DMS 273 treated with DMSO at 0.1 percent for 48 hours (cell line): Measurements from ENCODE around the gene EHMT1.

Experiments
- DNase-seq: peaks from one replicate; lab custom pipeline; 2025; lab: John Stamatoyannopoulos, UW

Gene EHMT1

DNA sequence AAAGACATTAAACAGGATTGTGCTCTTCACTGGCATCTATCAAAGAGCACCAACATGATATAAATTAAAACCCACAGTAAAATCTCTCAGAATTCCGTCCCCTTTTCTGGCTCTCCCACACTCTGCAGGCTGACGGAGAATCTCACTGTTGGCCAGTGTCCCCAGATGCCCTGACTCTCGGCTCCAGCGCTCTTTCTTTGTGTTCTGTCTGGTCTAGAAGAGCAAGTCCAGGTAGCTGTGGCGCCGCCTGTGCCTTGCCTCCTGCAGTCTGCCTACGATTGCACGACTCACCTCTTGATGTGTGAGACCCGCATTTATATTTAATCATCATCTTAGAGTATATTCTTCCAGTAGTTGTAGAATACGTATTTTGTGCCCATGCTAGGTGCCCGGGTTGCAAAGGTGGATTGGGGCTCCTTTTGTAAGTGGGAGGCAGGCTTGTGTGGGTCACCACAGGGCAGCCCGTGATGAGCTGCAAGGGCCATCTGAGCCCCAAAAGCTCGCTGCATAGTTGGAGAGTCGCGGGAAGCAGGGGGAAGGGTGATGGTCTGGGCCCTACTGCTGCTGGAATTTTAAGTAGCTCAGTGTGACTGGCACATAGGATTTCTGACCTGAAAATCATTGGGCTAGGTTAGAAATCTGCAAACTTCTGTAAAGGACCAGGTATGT, 55.6 kb downstream of the EHMT1 start:
- DNase-seq = no peak

DNA sequence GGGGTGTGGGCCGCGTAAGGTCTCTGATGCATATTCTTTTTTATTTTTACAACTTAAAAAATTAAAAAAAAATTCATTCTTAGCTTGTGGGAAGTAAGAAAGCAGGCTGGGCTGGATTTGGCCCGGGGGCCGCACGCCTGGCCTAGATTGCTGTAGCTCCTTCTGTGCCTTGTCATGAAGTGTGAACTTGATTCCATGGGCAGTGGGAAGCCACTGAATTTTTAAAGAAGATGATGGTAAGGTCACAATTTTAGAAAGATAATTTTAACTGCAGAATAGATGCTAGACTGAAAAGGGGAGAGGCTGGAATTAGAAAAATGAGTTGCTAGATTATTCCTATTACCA, 56.1 kb downstream of the EHMT1 start:
- no peak for DNase-seq

- no peak for DNase-seq
Observed at GRCh38 chr9:137676998-137677397, 58.2 kb downstream of the EHMT1 start.

DNA sequence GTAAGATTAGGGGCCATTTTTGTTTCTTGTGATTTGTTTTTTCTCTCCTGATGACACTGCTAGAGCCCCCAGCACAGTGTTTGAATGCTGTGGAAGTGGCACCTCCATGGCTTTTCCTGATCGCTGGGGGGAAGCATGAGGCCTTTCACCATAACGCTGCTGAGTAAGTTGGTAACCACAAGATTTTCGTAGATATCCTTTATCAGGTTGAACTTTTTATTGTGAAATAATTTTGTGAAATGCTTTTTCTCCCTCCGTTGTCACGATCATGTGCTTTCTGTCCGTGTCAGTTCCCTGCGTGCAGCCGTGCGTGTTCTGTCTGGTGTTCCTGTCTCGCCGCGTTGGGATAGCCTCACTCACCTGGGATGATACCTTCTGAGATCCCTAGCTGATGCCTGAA, 59.4 kb downstream of the EHMT1 start:
- no peak for DNase-seq

DNA sequence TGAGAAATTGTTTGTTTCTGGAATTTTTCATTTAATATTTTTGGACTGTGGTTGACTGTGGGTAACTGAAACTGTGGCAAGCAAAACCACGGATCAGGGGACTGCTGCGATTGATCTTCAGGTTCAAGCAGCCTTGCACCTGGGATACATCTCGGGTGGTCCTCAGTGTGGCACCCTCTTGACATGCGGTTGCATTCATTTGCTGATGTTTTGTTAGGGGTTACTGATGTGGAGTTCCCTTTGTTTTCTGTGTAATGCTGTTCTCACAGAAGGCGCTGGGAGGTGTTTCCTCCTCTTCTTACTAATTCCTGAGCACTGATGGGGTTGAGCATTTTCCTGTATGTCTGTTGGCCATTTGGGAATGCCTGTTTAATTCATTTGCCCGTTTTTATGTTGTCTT, 60.4 kb downstream of the EHMT1 start:
- DNase-seq = no peak

DNA sequence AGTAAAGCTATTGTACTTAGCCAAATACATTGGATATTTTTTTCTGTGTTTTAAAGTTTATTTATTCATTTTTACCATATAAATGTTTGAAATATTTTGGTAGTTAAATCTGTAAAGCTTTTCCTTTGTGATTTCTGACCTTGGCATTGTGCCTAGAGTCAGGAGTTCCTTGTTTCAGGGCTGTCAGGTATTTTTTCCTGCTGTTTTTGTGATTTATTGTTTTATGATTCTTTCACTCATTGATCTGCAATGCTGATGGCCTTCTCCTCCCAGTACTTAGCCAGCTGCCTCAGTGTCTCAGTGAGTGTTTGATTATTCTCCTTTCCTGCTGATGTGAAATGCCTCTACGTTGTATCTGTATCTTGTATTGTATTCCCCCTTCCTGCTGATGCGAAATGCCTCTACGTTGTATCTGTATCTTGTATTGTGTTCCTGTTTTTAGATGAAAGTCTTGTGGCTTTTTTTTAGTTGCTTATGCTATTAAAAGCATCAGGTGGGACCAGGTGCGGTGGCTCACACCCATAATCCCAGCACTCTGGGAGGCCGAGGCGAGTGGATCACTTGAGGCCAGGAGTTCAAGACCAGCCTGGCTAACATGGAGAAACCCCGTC, 61.0 kb downstream of the EHMT1 start:
- no peak for DNase-seq

- no peak for DNase-seq
Observed at GRCh38 chr9:137680444-137681358, 61.9 kb downstream of the EHMT1 start.

DNA sequence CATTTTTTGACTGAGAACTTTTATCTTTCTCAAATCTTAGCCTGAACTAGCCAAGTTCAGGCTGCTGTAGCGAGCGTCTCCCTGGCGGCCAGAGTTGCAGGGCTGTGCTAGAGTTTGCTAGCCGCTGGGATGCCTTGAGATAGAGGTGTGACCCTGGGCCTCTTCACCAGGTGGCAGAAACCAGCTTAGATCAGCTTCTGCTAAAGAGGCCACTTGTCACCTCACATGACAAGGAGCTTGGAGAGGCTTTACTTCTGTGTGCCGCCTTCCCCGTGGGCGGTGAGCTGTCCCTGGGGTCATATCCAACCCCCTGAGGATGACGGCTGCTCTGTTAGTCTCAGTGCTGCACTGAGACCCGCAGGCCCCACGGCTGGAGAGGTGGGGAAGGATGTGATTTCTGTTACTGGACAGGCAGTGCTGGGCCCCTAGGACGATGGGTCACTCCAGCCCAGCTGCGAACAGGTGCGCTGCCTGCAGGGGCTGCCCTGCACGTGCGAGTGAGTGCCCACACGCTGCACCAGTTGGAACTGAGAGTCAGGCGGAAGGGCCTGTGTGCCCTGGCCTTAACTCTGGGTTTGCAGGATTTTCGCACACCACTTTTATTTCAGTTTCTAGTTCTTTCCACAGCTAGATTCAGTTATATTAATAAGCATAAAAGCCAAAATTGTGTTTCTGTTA, 63.8 kb downstream of the EHMT1 start:
- no peak for DNase-seq

GRCh38 chr9:137683262-137683864, 64.6 kb downstream of the EHMT1 start:
- DNase-seq = no peak

- DNase-seq = no peak
Observed at GRCh38 chr9:137685035-137685740, 66.4 kb downstream of the EHMT1 start.

DNA sequence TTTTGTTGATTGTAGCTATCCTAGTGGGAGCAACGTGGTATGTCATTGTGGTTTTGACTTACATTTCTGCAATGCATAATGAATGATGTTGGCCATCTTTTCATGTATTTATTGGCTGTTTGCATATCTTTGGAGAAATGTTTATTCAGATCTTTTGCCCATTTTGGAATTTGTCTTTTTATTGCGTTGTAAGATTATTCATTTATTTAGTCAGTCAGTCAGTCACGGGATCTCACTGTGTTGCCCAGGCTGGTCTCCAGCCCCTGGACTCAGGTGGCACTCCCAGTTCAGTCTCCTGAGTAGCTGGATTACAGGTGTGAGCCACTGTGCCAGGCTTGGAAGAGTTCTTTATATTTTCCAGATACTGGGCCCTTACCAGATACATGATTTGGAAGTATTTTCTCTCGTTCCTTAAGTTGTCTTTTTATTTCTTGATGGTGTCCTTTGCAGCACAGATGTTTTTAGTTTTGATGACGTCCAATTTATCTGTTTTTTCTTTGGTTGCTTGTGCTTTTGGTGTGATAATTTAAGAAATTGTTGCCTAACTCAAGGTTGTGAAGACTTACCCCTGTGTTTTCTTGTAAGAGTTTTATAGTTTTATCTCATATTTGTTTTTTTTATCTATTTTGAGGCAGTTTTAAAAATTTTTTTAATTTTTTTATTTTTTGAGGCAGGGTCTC, 67.1 kb downstream of the EHMT1 start:
- no peak for DNase-seq

- DNase-seq = no peak
Observed at GRCh38 chr9:137688261-137688660, 69.5 kb downstream of the EHMT1 start.

DNA sequence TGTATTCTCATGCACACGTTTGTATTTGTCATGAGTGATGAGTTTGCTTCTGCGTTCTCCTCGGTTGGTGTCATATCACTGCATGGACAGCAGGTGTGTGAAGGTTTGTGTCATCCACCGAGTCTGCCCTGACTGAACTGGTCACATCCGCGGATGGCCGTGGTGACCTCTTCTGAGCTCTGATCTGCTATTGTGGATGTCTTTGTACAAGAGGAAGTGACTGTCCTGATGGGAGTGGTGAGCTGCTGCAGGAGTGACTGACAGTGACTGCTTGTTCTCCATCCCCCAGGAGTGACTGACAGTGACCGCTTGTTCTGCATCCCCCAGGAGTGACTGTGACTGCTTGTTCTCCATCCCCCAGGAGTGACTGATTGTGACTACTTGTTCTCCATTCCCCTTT, 69.9 kb downstream of the EHMT1 start:
- no peak for DNase-seq

DNA sequence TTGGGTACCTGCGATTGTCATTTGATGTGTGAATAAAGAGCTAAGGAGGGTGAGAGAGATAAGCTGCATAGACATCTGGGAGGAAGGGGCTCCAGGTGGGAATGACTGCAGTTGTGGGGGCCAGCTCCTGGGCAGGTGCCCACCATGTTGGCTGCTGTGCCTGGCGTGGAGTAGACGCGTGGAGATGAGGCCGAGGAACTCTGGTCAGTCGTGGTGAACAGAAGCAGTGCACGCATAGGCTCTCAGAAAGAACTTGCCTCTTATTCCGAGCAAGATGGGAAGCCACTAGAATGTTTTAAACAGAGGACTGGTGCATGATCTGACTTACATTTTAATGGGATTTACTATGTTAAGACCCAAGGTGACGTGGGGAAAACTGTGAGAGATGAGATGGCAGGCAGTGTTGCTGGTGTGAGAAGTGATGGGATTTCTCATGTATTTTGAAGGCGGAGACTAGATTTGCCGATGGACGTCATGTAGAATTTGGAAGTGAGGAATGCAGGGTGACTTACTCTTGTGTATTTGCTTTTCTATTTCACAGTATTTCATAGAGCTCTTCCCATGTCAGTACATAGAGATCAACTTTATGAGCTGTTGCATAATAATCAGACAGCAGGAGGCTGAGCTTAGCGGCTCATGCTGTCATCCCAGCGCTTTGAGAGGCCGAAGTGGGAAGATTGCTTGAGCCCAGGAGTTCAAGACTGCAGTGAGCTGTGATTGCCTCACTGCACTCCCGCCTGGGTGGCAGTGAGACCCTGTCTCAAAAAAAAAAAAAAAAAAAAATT, 71.1 kb downstream of the EHMT1 start:
- no peak for DNase-seq

- no peak for DNase-seq
Observed at GRCh38 chr9:137690930-137691645, 72.3 kb downstream of the EHMT1 start.

- no peak for DNase-seq
Observed at GRCh38 chr9:137691646-137692351, 73.0 kb downstream of the EHMT1 start.

DNA sequence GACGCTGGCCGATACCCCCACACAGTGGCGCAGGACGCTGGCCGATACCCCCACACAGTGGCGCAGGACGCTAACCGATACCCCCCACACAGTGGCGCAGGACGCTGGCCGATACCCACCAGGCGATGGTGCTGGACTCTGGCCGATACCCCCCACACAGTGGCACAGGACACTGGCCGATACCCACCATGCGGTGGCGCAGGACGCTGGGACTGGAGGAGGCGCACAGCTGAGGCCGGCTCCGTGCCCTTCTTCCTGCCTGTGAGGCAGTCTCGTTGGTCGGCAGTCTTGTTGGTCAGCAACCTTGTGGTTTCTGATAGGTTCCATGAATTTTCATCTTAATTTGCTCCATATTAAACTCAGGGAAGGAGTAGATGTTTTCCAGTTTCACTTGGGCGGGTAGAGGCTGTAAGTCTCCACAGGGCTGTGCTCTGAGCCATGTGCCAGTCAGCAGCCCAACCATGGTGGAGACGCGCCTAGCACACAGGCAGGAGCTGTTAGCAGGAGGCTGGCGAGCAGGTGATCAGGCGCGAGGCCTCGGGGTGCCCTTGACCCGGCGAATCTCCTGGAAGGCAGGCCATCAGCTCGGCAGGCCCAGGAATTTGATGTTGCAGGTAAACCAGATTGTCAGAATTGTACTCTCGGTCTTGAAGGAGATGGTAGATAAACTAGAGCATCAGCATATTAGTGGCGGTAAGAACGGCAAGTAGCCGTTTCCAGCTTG, 75.6 kb downstream of the EHMT1 start:
- DNase-seq = no peak
